Cardiac septum (tissue), 1 donor: ENCODE measurements around the gene BTF3L4. TPM values are rescaled to one million over a fixed set of nuclear protein-coding genes. Genes with fewer than 3 reads are reported as not detected.
"Not testable (repeated sequence)": the region's sequence is repeated elsewhere in the genome, so short reads cannot be mapped to it uniquely, and the experiment has no call there.

Source experiments
- DNase-seq: peaks from one replicate; pipeline ENCODE4 v3.0.0-alpha.2; 2020; ENCODE audit warnings: low spot score
- intact Hi-C: fragments of 100-400 bp; cut with DNase I; formaldehyde crosslinking; loops from one replicate; pipeline ENCODE4 v1.14.0; 2022
- long read RNA-seq: library from polyadenylated mRNA; unstranded; transcript quantifications from one replicate; pipeline ENCODE4 v2.0.0, GENCODE V29; 2021
- total RNA-seq: library from RNA; stranded (reverse); fragmentation: NEBNext Ultra II Directional; extraction: Animal tissue kit (Norgen Biotek cat#: 25700); gene quantifications from one replicate; pipeline ENCODE4 v1.2.1, GENCODE V29; 2021
- donor health status: DM: no; HTN: no; CAD: no.

Gene BTF3L4
- total RNA-seq = 33.5 TPM
- long read RNA-seq, full-length matches to known transcripts = 38 of 38 reads
- long read RNA-seq, partial matches to known transcripts = 0 of 38 reads
- long read RNA-seq, other reads (novel, unspliced or antisense) = 0 of 38 reads

DNA sequence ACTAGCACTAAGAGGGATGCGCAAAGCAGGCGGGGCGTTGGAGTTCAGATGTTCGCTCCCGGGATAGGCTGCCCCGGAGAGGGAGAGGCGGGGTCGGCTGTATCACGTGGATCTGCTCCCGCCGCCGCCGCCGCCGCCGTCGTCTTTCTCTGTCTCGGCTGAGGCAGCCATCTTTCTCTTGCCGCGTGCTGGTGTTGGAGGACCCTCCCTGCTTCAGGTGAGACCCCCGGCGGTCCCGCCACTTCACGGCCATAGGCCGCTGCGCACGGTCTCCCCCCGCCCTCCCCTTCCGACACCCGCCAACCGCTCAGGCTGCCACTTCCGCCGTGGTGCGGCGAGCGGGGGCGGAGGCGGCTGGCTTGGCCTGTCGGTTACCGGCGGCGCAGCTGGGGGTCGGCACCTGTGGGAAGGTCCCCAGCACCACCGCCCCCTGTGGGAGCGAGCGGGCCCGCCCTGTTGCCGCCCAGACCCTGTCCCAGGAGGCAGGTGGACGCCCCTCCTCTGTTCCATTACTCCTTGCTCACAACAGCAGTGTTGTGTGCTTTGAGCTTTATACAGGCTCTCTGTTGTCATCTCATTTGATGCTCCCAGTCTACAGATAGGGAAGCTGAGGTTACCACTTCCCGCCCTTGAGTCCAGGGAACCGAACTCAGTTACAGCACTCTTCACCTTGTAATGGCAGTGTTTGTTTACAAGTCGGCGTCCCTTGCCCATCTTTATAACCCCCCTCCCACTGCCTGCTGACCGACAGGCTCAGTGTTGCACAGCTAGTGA, at the start of gene BTF3L4:
Gene BTF3L4 (plus strand): TSS at position 133 of the 774 bp plus-strand sequence. CDS start 3,553 bp downstream, outside the sequence.
- intact Hi-C loops = loop anchor here (10.0 kb wide), 1 partner anchor 1092 kb away; the partner anchor contains the start of gene FAF1

DNA sequence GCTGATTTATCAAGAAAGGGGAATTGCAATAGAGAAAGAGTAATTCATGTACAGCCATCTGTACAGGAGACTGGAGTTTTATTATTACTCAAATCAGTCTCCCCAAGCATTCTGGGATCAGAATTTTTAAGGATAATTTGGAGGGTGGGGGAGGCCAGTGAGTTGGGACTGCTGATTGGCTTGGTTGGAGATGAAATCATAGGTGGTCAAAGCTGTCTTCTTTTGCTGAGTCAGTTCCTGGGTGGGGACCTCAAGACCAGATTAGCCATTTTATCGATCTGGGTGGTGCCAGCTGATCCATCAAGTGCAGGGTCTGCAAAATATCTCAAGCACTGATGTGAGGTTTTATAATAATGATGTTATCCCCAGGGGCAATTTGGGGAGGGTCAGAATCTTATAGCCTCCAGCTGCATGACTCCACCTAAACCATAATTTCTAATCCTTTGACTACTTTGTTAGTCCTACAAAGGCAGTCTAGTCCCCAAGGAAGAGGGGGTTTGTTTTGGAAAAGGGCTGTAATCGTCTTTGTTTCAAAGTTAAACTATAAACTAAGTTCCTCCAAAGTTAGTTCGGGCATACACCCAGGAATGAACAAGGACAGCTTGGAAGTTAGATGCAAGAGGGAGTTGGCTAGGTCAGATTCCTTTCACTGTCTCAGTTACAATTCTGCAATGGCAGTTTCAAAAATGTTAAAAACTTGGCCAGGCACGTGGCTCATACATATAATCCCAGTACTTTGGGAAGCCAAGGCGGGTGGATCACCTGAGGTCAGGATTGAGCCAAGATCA, 48.7 kb upstream of the BTF3L4 start:
- intact Hi-C loops = no loop called here
- no peak for DNase-seq

More for the DNA sequence above, at the start of gene BTF3L4:
- DNase-seq = peak; percentile 98

DNA sequence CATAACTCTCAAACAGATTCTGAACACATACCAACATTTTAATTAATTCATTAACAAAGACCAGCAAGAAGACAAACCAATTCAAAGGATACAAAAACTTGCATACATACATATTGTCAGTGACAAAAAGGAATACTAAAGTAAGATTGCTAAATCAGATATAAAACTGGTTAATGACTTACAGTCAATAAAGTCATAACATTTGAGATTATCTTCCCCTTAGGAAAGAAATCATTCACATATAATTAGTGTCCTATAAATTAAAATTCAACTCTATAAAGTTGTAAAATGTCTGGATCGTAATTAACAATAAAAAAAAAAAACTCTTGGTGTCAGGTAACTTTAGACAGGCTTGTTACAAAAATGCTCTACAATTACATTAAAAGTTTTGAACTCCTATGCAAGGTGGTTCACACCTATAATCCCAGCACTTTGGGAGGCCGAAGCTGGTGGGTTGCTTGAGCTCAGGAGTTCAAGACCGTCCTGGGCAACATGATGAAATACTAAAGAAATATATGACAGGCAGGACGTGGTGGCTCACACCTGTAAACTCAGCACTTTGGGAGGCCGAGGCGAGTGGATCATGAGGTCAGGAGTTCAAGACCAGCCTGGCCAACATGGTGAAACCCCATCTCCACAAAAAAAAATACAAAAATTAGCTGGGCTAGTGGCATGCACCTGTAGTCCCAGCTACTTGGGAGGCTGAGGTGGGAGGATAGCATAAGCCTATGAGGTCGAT, 47.9 kb upstream of the BTF3L4 start:
- DNase-seq = no peak
- intact Hi-C loops = no loop called here

DNA sequence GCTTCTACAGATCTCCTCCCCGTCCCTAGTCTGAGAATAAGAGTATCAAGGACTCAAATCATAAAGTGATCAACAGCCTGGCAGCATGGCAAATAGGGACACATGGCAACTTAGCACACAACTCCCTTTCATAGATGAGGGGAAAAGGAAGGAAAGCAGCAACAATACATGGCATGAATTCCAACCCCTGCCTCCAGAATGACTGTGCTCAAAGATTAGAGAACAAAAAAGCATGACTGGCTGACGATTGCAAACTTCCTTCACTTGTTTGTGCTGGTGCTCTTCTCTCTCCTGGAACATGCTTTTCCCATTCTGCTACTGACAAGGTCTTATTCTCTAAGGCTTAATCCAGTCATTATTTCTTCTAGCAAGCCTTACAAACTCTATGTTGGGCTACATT, 34.0 kb upstream of the BTF3L4 start:
- intact Hi-C loops = no loop called here
- no peak for DNase-seq

DNA sequence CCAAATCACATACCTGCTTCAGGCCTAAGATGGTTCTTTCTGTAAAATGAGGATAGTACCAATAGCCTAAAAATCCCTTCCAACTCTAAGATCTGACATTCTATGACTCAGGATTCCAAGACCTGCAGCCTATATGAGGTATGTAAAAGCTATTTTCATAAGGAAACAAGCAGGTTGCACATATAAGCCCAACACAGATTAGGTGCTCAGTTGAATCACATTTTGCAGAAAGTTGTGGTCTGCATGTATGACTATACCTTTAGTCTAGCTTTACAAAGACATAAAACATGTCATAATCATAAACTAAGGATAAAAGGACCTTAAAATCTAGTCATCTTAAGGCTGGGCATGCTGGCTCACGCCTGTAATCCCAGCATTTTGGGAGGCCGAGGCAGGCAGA, 29.8 kb upstream of the BTF3L4 start:
- DNase-seq = no peak
- intact Hi-C loops = no loop called here

DNA sequence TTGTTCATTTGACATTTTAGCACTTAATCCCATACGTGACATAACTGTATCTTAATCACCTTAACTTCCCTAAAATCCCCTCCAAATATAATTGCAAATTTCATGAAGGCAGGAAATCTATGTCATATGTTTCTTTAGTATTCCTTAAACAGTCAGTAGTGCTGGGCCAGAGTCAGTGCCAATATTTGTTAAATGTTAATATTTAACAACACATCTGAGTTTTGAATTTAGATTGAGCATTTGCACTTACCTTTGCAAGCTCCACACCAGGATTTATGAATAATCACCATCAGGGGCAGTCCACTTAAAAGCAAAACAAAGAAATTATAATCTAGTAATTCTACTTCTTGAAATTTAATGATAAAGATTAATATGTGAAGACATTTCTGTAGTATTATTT, 27.8 kb upstream of the BTF3L4 start:
- intact Hi-C loops = no loop called here
- DNase-seq = no peak

DNA sequence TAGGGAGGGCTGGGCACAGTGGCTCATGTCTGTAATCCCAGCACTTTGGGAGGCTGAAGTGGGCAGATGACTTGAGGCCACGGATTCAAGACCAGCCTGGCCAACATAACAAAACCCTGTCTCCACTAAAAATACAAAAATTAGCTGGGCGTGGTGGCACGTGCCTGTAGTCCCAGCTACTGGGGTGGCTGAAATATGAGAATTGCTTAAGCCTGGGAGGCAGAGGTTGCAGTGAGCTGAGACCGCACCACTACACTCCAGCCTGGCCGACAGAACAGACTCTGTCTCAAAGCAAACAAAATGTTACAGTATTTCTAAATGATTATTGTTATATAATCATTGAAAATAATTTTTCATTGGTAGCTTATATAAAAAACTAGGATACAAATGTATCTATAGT, 27.3 kb upstream of the BTF3L4 start:
- DNase-seq, intact Hi-C loops: not testable (repeated sequence)

DNA sequence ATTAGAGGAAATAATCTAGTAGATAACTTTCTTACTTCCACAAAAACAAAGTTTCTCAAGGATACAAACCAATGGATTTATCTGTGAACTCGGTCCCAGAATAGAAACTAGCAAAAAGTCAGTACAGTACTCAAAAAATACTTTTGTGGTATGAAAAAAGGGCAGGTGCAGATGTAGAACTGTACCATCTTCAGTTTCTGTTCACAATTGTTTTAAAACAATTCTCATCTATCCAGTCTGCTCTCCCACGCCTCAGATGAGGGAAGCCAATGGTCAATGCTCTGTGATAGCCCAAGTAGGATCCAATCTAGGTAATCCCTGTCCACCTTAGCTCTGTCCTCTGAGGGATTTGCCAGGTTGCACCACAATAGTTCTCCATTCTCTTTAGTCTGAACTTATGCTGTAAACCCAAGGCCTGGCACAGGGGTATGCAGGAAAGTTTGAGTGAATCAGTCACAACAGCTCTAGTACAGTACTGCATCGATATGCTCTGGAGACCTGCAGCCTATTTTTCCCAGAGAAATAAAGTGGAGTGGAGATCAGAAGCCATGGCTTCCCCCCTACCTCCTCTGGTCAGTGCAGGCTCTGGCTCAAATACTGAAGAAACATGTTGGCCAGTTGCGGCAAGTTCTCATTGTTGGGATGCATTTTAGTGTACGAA, 23.8 kb upstream of the BTF3L4 start:
- intact Hi-C loops = no loop called here
- no peak for DNase-seq

DNA sequence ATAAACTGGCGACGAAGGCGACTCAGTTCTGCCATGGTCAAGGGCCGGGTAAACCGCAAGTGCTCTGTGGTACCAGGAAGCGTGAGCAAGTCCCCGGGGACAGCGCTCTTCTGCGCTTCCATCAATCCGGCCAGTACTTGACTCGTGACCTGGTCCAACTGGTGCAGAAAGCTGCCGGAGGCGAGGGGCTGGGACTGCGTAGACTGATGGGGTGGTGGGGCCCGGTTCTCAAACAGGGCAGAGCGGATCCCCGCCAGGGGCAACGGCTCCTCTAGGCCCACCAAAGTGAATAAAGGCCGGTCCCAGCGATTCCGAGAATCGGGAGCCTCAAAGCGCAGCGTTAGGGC, 23.3 kb upstream of the BTF3L4 start:
- no peak for DNase-seq
- intact Hi-C loops = no loop called here

DNA sequence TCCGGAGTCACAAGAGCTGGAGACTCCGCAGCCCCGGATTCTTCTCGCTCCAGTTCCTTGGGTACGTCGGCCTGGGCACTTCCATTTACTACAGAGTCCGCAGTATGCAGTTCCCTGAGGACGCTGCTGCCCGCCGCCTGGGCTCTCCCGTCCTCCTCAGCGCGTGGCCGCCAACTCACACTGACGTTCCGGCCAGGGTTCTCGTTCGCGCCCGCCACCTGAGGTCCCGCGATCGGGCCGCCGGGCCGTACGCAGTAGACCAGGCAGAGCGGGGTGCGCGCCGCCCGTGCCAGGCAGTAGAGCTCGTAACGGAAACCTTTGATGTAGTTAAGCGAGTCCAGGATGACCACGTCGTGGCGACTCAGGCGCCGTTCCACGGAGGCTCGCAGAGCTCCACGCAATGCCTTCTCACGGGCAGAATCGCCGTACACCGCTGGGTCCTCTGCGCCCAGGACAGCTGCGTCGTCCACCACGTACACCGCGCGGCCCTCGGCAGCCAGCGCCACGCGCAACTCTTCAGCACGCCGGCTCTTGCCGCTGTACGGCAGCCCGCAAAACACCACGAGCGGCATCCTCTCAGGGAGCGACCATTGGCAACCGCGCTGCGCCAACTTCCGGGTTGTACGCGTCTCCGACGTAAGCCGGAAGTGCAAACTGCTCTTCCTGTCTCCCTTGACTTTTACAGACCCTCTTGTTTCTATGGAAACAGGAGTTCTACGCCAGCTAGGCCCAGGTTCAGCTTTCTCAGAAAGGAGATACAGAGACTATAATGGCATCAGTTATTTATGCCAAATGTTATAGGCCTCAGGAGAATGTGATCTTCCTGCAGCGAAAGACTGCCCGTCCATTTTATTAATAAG, 22.7 kb upstream of the BTF3L4 start, which contains the start of gene KTI12:
Gene KTI12 (minus strand): TSS at position 621 of the 860 bp plus-strand sequence. CDS start 49 bp downstream, at position 572.
- peak; percentile 91 for DNase-seq
- intact Hi-C loops = no loop called here

DNA sequence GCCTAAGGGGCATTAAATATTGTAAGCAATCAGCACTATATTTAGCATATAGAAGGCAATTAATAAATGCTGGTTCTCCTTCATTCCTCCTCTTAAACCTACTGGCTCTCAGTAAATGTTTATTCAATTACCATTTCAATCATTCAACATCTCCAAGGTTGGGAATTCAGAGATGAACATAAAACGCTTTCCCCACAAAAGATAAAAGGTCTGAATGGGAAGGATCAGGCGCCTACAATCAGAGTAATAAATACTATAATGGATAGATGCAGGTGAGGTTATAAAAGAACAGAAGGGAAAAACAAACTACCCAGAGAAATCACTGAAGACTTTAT, 22.1 kb upstream of the BTF3L4 start:
- intact Hi-C loops = no loop called here
- no peak for DNase-seq

DNA sequence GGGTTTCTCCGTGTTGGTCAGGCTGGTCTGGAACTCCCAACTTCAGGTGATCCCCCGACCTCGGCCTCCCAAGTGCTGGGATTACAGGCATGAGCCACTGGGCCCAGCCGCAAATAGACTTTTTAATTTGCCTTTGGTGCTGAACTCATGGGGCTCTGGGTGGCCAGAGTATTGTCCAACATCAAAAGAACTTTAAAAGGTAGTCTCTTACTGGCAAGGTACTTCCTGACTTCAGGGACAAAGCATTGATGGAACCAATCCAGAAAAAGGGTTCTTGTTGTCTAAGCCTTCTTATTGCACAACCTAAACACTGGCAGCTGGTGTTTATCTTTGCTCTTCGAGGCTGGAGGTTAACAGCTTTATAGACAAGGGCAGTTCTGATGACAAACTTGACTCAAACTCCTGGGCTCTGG, 18.7 kb upstream of the BTF3L4 start:
- intact Hi-C loops = no loop called here
- DNase-seq = no peak

DNA sequence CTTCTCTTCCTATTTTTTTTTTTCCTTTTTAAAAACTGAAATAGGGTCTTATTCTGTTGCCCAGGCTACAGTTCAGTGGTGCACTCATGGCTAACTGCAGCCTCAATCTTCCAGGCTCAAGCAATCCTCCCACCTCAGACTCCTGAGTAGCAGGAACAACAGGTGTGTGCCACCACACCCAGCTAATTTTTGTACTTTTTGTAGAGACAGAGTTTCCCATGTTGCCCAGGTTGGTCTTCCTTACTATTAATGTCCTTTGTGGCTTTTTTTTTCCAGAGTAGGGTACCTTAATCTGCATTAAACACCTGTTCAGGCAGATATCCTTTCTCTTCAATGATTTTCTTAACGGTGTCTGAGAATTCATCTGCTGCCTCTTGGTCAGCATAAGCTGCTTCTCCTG, 18.2 kb upstream of the BTF3L4 start:
- intact Hi-C loops = no loop called here
- no peak for DNase-seq

DNA sequence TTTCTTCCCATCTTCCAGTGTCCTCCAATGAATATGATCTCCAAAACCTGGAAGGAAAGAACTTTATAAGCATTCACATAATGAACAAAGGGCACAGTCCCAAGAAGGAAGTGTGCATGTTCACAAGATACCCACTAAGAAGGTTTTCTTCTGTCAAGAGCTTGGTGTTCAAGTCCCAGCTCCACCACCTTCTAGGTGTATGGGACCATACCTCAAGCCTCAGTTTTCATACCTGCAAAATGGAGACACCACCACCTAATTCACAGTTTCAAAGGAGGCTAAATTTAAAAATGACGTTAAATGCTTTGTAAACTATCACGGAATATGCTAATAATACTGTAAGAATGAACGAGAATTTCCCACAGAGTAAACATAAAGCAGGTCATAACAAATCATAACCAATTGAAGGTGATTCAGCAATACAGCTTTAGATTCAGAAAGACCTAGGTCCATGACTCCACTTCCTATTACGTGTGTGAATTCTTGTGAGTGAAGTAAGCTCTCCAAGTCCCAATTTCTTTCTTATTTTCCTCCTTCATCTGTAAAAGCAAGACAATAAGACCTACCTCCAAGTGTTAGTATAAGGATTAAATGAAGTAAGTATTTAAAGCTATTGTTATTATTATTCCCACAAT, 14.4 kb upstream of the BTF3L4 start:
- intact Hi-C loops = no loop called here
- DNase-seq = no peak

DNA sequence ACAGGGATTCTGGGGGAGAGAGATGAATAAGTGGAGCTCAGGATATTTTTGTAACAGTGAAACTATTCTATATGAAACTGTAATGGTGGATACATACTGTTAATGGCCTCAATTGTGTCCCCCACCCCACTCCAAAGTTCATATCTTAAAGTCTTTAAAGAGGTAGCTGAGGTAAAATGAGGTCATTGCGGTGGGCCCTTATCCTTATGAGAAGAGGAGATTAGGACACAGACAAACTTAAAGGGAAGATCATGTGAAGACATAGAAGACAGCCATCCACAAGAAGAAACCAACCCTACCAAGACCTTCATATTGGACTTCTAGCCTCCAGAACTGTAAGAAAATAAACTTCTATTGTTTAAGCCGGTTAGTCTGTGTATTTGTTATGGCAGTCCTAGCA, 10.9 kb upstream of the BTF3L4 start:
- no peak for DNase-seq
- intact Hi-C loops = no loop called here

DNA sequence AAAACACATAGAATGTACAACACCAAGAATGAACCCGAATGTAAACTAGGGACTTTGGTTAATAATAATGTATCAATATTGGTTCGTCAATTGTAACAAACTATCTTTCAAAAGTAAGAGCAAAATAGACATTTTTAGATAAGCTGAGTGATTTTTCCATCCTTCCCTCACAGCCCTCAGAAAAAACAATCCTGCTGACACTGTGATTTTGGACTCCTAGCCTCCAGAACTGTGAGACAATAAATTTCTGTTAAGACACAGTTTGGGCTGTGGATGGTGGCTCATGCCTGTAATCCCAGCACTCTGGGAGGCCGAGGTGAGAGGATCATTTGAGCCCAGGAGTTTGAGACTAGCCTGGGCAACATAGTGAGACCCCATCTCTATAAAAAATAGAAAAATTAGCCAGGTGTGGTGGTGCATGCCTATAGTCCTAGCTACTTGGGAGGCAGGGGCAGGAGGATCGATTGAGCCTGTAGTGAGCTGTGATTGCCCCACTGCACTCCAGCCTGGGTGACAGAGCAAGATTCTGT, 10.4 kb upstream of the BTF3L4 start:
- DNase-seq, intact Hi-C loops: not testable (repeated sequence)

DNA sequence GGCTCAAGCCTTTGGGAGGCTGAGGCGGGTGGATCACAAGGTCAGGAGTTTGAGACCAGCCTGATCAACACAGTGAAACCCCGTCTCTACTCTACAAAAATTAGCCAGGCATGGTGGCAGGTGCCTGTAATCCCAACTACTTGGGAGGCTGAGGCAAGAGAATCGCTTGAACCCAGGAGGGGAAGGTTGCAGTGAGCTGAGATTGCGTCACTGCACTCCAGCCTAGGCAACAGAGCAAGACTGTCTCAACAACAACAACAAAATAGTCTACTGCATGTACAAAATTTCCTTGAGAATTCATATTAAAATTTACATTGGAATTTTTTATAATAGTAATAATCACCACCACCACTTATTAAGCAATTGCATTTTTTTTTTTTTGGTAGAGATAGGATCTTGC, 6.8 kb upstream of the BTF3L4 start:
- DNase-seq, intact Hi-C loops: not testable (repeated sequence)

DNA sequence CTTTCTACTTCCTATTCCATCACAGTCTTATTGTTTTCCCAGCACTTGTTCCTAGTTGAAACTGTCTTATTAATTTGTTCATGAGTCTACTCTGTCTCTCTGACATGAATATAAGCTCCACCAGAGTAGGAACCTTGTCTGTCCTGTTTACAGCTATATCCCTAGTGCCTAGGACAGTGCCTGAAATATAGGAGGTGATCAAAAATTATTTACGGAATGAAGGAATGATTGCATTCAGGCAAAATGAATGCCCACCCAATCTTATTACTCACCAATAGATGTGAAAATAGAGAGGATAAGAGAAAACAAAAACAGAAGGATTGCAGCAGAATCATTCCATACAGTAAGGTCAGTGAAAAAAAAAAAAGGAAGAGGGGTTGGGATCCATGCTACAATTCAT, 2.2 kb upstream of the BTF3L4 start:
- DNase-seq = no peak
- intact Hi-C loops = loop anchor here (10.0 kb wide), 1 partner anchor 1089 kb away; the partner anchor contains the start of gene FAF1
